Activated CD8-positive, alpha-beta memory T cell treated with anti-CD3 and anti-CD28 coated beads for 24 hours (primary cell): Measurements from ENCODE around the gene TRIP6.
"Not testable (repeated sequence)": the region's sequence is repeated elsewhere in the genome, so short reads cannot be mapped to it uniquely, and the experiment has no call there.

Source experiments
- DNase-seq: peaks from one replicate; pipeline ENCODE4 v3.0.0-alpha.2; 2020

Gene TRIP6

GRCh38 chr7:100919335-100919734 is 52.1 kb downstream of the TRIP6 start:
- DNase-seq = not testable (repeated sequence)

- not testable (repeated sequence) for DNase-seq
These were observed 52.7 kb downstream of the TRIP6 start for GRCh38 chr7:100919779-100920437.

GRCh38 chr7:100921039-100921438 is 53.9 kb downstream of the TRIP6 start:
- DNase-seq = no peak
